Mucosa of descending colon (tissue), 3 donors: ENCODE measurements around the gene MED22. TPM values are rescaled to one million over a fixed set of nuclear protein-coding genes. Genes with fewer than 3 reads are reported as not detected.

ENCODE experiments used
- ATAC-seq: fragments of 200-7000 bp; cut with Tn5 transposase; one replicate; pipeline ENCODE4 v1.9.1; 2020; ENCODE audit warnings: mild to moderate bottlenecking, moderate library complexity
- DNase-seq, 3 donors: peaks; one replicate each; pipeline ENCODE4 v3.0.0-alpha.2; 2020
- H3K36me3 ChIP-seq: fragments of 200-600 bp; one replicate; pipeline ENCODE4 v1.8.0; 2021; ENCODE audit warnings: low read depth, mild to moderate bottlenecking
- H3K4me1 ChIP-seq: fragments of 200-600 bp; one replicate; pipeline ENCODE4 v1.8.0; 2021; ENCODE audit warnings: low read depth, mild to moderate bottlenecking
- H3K4me3 ChIP-seq: fragments of 200-600 bp; one replicate; pipeline ENCODE4 v1.8.0; 2021; ENCODE audit warnings: mild to moderate bottlenecking
- H3K9me3 ChIP-seq: fragments of 200-600 bp; one replicate; pipeline ENCODE4 v1.8.0; 2021; ENCODE audit warnings: mild to moderate bottlenecking
- intact Hi-C, 2 donors: fragments of 100-400 bp; cut with DNase I in 1 of 2; cut with micrococcal nuclease in 1 of 2; formaldehyde crosslinking; loops; one replicate each; pipeline versions ENCODE4 v1.11.0 to v1.11.1; 2022; cut with DNase I, micrococcal nuclease
- total RNA-seq, 3 donors: library from RNA; stranded (reverse); fragmentation: NEBNext Ultra II Directional in 2 of 3; extraction: Animal tissue kit (Norgen Biotek cat#: 25700) in 2 of 3; gene quantifications; one replicate each; pipeline versions ENCODE4 v1.2.1 to v1.2.4, GENCODE V29; 2021 to 2023
- TF ChIP-seq, protein P1 (sequence below): fragments of 200-600 bp; IDR thresholded peaks from one replicate; pipeline ENCODE4 v1.8.0; 2022; ENCODE audit warnings: antibody characterized with exemption, mild to moderate bottlenecking
- donor health status: DM: no; HTN: no; CAD: no; lungs with moderate emphysema.
- donor health status: DM: no; HTN: no; CAD: no.
- donor health status: DM: no; HTN: yes; CAD: no.

Gene MED22
- total RNA-seq, 3 donors from 2014 or later: 19.8 to 33.6 (median 21.3) TPM

DNA sequence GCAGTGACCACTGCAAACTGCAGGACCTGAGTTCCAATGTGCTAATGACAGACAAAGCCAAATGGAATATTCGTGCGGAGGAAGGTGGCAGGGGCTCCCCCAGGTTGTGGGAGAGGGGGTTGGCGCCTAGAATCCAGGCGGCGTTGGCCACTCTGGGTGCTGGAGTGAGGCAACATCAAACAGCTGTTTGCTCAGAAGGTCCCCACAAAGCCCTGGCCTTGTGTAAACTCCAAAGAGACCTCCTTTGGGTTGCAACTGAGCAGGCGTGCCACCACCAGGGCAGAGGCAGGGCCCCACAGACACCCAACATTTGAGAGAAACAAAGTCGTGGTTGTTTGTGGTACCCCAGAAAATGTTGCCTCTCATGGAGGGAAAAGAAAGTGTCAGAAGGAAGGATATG lies 42.8 kb upstream of the MED22 start:
- H3K4me1 ChIP-seq: no peaks in the 10 kb centered on the region
- no peak for DNase-seq
- no peak overlapping the region for H3K4me3 ChIP-seq
- H3K9me3 ChIP-seq: no peaks in the 10 kb centered on the region
- no peaks in the 10 kb centered on the region for H3K36me3 ChIP-seq
- intact Hi-C loops: no loop called here
- no peak for ATAC-seq
- TF ChIP-seq, protein P1, sequence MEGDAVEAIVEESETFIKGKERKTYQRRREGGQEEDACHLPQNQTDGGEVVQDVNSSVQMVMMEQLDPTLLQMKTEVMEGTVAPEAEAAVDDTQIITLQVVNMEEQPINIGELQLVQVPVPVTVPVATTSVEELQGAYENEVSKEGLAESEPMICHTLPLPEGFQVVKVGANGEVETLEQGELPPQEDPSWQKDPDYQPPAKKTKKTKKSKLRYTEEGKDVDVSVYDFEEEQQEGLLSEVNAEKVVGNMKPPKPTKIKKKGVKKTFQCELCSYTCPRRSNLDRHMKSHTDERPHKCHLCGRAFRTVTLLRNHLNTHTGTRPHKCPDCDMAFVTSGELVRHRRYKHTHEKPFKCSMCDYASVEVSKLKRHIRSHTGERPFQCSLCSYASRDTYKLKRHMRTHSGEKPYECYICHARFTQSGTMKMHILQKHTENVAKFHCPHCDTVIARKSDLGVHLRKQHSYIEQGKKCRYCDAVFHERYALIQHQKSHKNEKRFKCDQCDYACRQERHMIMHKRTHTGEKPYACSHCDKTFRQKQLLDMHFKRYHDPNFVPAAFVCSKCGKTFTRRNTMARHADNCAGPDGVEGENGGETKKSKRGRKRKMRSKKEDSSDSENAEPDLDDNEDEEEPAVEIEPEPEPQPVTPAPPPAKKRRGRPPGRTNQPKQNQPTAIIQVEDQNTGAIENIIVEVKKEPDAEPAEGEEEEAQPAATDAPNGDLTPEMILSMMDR: no peak

GRCh38 chr9:133389562-133389961 lies 41.6 kb upstream of the MED22 start:
- Histone ChIP-seq H3K9me3 (no peaks in the 10 kb centered on the region), H3K4me1 (no peaks in the 10 kb centered on the region), H3K4me3 (no peak overlapping the region), H3K36me3 (no peaks in the 10 kb centered on the region)
- intact Hi-C loops: no loop called here
- DNase-seq (no peak), ATAC-seq (no peak)
- TF ChIP-seq, protein P1: no peak

- H3K4me1 ChIP-seq: no peaks in the 10 kb centered on the region
- no peaks in the 10 kb centered on the region for H3K36me3 ChIP-seq
- ATAC-seq (no peak), DNase-seq (no peak)
- intact Hi-C loops: no loop called here
- no peak overlapping the region for H3K4me3 ChIP-seq
- TF ChIP-seq, protein P1: no peak
- H3K9me3 ChIP-seq: no peaks in the 10 kb centered on the region
These were observed 41.2 kb upstream of the MED22 start for GRCh38 chr9:133389025-133389557.

- intact Hi-C loops: no loop called here
- Histone ChIP-seq H3K4me1 (no peaks in the 10 kb centered on the region), H3K4me3 (no peak overlapping the region), H3K9me3 (no peaks in the 10 kb centered on the region), H3K36me3 (no peaks in the 10 kb centered on the region)
- TF ChIP-seq, protein P1: no peak
- ATAC-seq (no peak), DNase-seq (no peak)
These were observed 39.7 kb upstream of the MED22 start for GRCh38 chr9:133387680-133388079.

- DNase-seq: peak in 1 of 3 donors; percentile 11
- no peaks in the 10 kb centered on the region for H3K36me3 ChIP-seq
- TF ChIP-seq, protein P1: no peak
- H3K4me3 ChIP-seq: no peak overlapping the region
- no peaks in the 10 kb centered on the region for H3K9me3 ChIP-seq
- intact Hi-C loops: no loop called here
- H3K4me1 ChIP-seq: no peaks in the 10 kb centered on the region
- no peak for ATAC-seq
These were observed 38.4 kb upstream of the MED22 start for GRCh38 chr9:133386338-133386737.

DNA sequence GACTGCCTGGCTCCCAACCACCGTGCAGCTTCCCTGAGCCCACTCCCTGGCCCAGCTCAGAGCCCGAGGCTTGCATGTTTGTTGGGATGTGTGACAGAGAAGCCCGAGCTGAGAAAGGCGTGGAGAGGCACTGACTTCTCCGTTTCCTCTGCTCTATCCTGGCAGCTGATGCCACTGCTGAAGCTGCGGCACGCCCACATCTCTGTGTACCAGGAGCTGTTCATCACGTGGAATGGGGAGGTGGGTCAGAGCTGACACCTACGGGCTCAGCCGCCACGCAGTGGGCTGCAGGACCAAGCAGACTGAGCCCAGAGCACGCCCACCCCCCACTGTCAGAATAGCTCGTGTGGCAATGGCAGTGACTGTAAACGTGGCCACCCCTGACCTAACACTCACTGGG lies 37.5 kb upstream of the MED22 start:
- ATAC-seq: no peak
- H3K36me3 ChIP-seq: no peaks in the 10 kb centered on the region
- H3K4me3 ChIP-seq: no peak overlapping the region
- TF ChIP-seq, protein P1: no peak
- no peak for DNase-seq
- H3K4me1 ChIP-seq: no peaks in the 10 kb centered on the region
- intact Hi-C loops: no loop called here
- no peaks in the 10 kb centered on the region for H3K9me3 ChIP-seq
